Stomach (tissue), 9 donors: ENCODE measurements around the gene SCNM1. TPM values are rescaled to one million over a fixed set of nuclear protein-coding genes. Genes with fewer than 3 reads are reported as not detected.

ENCODE experiments used
- DNase-seq, 2 donors: peaks; one replicate each; pipeline versions ENCODE4 v3.0.0 to v3.0.0-alpha.2; 2013 to 2019
- H3K27ac ChIP-seq, 5 donors: fragments of 200-600 bp in 4 of 5; sonication (generic) in 4 of 5; one replicate each; pipeline ENCODE4 v1.5.1; 2013 to 2019; ENCODE audit warnings: mild to moderate bottlenecking in 1 of 5, moderate library complexity in 1 of 5
- H3K27me3 ChIP-seq, 3 donors: fragments of 200-600 bp; sonication (generic); one replicate each; pipeline ENCODE4 v1.5.1; 2017 to 2019; ENCODE audit warnings: mixed run types in 1 of 3
- H3K36me3 ChIP-seq, 4 donors: fragments of 200-600 bp; sonication (generic); 1 replicate in 3 of 4; 2 replicates in 1 of 4; pipeline ENCODE4 v1.5.1; 2016 to 2019
- H3K4me1 ChIP-seq, 4 donors: fragments of 200-600 bp; sonication (generic); one replicate each; pipeline ENCODE4 v1.5.1; 2016 to 2019
- H3K4me3 ChIP-seq, 4 donors: fragments of 200-600 bp; sonication (generic) in 3 of 4; one replicate each; pipeline ENCODE4 v1.5.1; 2016 to 2019; ENCODE audit warnings: mild to moderate bottlenecking in 1 of 4
- H3K9me3 ChIP-seq, 4 donors: fragments of 200-600 bp; sonication (generic); one replicate each; pipeline ENCODE4 v1.5.1; 2016 to 2019
- CTCF ChIP-seq, 7 experiments: fragments of 450-650 bp in 4 of 7; fragments of 200-600 bp in 3 of 7; sonication (generic) in 3 of 7; IDR thresholded peaks; one replicate each; pipeline ENCODE4 v1.5.1; 2016 to 2019; ENCODE audit warnings: antibody characterized with exemption in 7 of 7, control low read depth in 2 of 7, mild to moderate bottlenecking in 1 of 7
- EP300 ChIP-seq: sonication (generic); formaldehyde crosslinking; IDR thresholded peaks from one replicate; pipeline ENCODE4 v1.6.1; 2017; ENCODE audit warnings: antibody characterized with exemption
- POLR2A ChIP-seq, 4 donors: fragments of 450-650 bp; IDR thresholded peaks; one replicate each; pipeline ENCODE4 v1.6.1; 2016; ENCODE audit warnings: antibody characterized with exemption in 4 of 4, control low read depth in 2 of 4, mild to moderate bottlenecking in 1 of 4, moderate library complexity in 1 of 4
- POLR2AphosphoS5 ChIP-seq, 3 donors: sonication (generic); formaldehyde crosslinking; IDR thresholded peaks; one replicate each; pipeline ENCODE4 v1.6.1; 2016; ENCODE audit warnings: antibody characterized with exemption in 3 of 3
- WGBS, 5 donors: extraction: QIAGEN DNeasy Blood & Tissue Kit in 3 of 5; methylation state at CpG; one replicate each; pipeline versions ENCODE4 v1.1.5 to v1.1.7; 2013 to 2018; 5-methylcytosine and 5-hydroxymethylcytosine counted together
- intact Hi-C: fragments of 100-400 bp; cut with DNase I; formaldehyde crosslinking; loops from one replicate; pipeline ENCODE4 v1.15.1; 2023; ENCODE audit warnings: low total_unique reads
- polyA plus RNA-seq, 3 donors: library from polyadenylated mRNA; stranded (reverse); fragments of 200-250 nt; gene quantifications; one replicate each; pipeline ENCODE4 v1.2.3, GENCODE V29; 2013
- total RNA-seq, 5 donors: library from RNA; depleted of rRNA; stranded (reverse); fragments of >200 nt; gene quantifications; one replicate each; pipeline versions ENCODE4 v1.1.0 to v1.2.3, GENCODE V29; 2014 to 2016
- donor health status: healthy with polysubstance abuse.
- donor health status: Bipolar disorder and iron deficiency.
- donor health status: healthy.

Gene SCNM1
- total and polyA plus RNA-seq, 8 donors, result 4.5 to 66.3 (median 26.3) TPM

- WGBS, 5 donors, result 22 to 38% (median 28%) methylated on average over 31 to 43 of the region's 43 CpGs
- no peak for TF ChIP-seq CTCF (IDR thresholded peaks at IDR 0.05)
- H3K4me1 ChIP-seq, result peaks cover 9 to 52% (median 33%) of the 10 kb centered on the region in 4 donors
- peak overlapping the region in 4 of 5 donors; percentile 40 to 86 (median 72) for H3K27ac ChIP-seq
- DNase-seq, result peak in 1 of 2 donors; percentile 58
- intact Hi-C loops, result no loop called here
- H3K9me3 ChIP-seq, result no peaks in the 10 kb centered on the region
- H3K36me3 ChIP-seq, result no peaks in the 10 kb centered on the region
- H3K27me3 ChIP-seq, result peaks cover 0 to 12% (median 9%) of the 10 kb centered on the region in 3 donors
- H3K4me3 ChIP-seq, result peak overlapping the region; percentile 63 to 86 (median 80)
Observed at GRCh38 chr1:151145304-151146071, 20.5 kb upstream of the SCNM1 start.

GRCh38 chr1:151146072-151146411, 19.9 kb upstream of the SCNM1 start:
- Histone ChIP-seq H3K4me1 (peaks cover 9 to 52% (median 33%) of the 10 kb centered on the region in 4 donors), H3K4me3 (peak overlapping the region; percentile 63 to 86 (median 80)), H3K36me3 (no peaks in the 10 kb centered on the region), H3K27ac (peak overlapping the region; percentile 44 to 86 (median 64)), H3K9me3 (no peaks in the 10 kb centered on the region), H3K27me3 (peaks cover 0 to 12% (median 9%) of the 10 kb centered on the region in 3 donors)
- intact Hi-C loops, result no loop called here
- no peak for TF ChIP-seq POLR2A (IDR thresholded peaks at IDR 0.05)
- TF ChIP-seq EP300, result no peak
- TF ChIP-seq CTCF (IDR thresholded peaks at IDR 0.05), result no peak
- TF ChIP-seq POLR2AphosphoS5 (IDR thresholded peaks at IDR 0.05), result no peak
- DNase-seq, result no peak
- whole genome bisulfite sequencing, 5 donors, result 1% methylated on average over 16 to 26 of the region's 26 CpGs

- Histone ChIP-seq H3K9me3 (no peaks in the 10 kb centered on the region), H3K27ac (peak within 1 kb of the TSS; percentile 44 to 86 (median 64)), H3K27me3 (peaks cover 0 to 12% (median 9%) of the 10 kb centered on the region in 3 donors), H3K4me1 (peaks cover 9 to 52% (median 33%) of the 10 kb centered on the region in 4 donors), H3K4me3 (peak within 1 kb of the TSS; percentile 63 to 86 (median 80)), H3K36me3 (no peaks in the 10 kb centered on the region)
- WGBS, 5 donors, result 0 to 1% (median 0%) methylated on average over 17 to 61 of the region's 61 CpGs
- intact Hi-C loops, result no loop called here
- peak; percentile 94 to 98 for DNase-seq
- TF ChIP-seq CTCF (IDR thresholded peaks at IDR 0.05) (no peak), POLR2A (IDR thresholded peaks at IDR 0.05) (no peak), POLR2AphosphoS5 (IDR thresholded peaks at IDR 0.05) (peak; percentile 57 to 81 (median 72)), EP300 (no peak)
Observed at GRCh38 chr1:151146412-151147131, 19.4 kb upstream of the SCNM1 start, which contains the start of gene SEMA6C. Gene SEMA6C, minus strand, starts transcription at chr1:151146631. Its CDS starts 4,010 bp downstream, at chr1:151142621.

- H3K9me3 ChIP-seq, result no peaks in the 10 kb centered on the region
- TF ChIP-seq EP300, result no peak
- TF ChIP-seq POLR2AphosphoS5 (IDR thresholded peaks at IDR 0.05), result no peak
- TF ChIP-seq CTCF (IDR thresholded peaks at IDR 0.05), result no peak
- TF ChIP-seq POLR2A (IDR thresholded peaks at IDR 0.05), result no peak
- H3K27ac ChIP-seq, result peak overlapping the region; percentile 22 to 86 (median 64)
- H3K36me3 ChIP-seq, result no peaks in the 10 kb centered on the region
- WGBS, 5 donors, result 10 to 24% (median 20%) methylated on average over 7 of the region's 7 CpGs
- intact Hi-C loops, result no loop called here
- DNase-seq, result peak in 1 of 2 donors; percentile 47
- H3K4me3 ChIP-seq, result peak overlapping the region; percentile 63 to 86 (median 80)
- peaks cover 9 to 52% (median 33%) of the 10 kb centered on the region in 4 donors for H3K4me1 ChIP-seq
- H3K27me3 ChIP-seq, result peaks cover 0 to 12% (median 9%) of the 10 kb centered on the region in 3 donors
Observed at GRCh38 chr1:151147132-151147503, 18.8 kb upstream of the SCNM1 start.
